ENCODE data around the gene ZNF217.
"Not testable (repeated sequence)": the region's sequence is repeated elsewhere in the genome, so short reads cannot be mapped to it uniquely, and the experiment has no call there.

ZNF217 gene

DNA sequence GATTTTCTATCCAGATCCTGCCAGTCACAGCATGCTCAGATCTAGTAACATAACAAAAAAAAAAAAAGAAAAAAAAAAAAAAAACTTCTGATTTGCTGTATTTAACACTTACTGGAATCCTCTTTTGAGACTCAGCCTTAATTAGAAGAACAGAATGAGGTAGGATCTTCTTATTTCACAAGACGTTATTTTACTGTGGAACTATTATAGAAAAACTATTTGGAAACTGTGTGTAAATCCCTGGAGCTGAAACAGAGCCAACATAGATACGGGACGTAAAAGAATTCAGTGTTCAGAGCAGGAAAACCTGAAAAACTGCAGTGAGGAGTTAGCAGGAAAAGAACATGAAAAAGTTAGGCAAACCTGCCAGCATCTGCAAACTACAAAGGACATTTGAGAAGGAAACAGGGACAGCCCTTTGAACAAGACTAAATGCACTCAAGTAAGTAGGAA, 3.4 kb upstream of the ZNF217 start:
- no peak for DNase-seq

DNA sequence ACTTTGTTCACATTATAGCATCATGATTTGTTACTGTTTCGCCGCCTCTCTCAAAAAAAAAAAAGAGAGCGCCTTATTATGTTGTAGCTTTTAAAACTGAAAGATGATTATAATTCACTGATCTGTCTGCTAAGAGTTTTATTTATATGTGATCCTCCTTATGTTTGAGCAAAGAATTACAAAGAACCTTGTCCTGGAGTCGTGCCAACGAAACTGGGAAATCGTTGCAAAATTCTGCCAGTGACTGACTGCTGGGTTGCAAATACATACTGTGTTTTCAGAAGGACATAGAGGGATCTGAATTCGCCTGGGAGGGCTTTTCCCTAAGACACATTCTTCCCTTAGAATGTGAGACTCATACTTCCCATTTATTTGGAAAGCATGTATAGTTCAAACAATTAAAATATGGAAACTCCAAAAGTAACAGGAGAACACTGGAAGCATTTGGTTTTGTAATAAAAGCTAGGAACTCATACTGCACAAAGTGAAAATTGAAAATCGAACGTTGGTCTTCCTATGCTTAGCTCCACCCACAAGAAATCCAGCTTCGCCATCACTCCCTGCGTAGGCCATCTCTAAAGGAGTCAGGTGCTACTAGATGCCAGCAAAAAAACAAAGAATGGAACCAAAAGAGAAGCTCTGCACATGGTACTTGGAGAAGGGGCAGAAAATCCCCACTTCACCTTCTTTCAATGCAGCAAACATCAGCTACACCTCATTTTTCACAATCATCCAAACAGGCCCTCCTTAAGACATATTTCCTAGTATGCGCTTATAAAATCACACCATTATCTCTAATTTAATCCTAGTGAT, 2.8 kb upstream of the ZNF217 start:
- not testable (repeated sequence) for DNase-seq

DNA sequence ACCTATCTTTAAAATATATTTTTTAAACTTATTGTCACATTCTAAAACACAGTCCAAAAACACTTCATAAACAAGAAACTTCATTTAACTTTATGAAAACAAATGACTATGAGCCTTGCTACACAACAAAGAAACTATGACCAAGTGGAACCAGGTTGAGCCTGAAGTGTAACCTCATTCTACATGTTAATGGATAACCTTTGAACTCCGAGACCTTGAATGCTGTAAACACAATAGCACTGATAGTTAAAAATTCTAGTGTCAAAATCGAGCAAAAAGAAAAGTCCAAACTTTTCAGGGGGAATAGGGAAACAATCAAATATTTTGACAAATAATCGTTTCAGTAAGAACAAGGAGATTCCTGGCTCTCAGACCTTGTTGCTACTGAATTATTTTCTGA, 2.1 kb upstream of the ZNF217 start:
- not testable (repeated sequence) for DNase-seq

DNA sequence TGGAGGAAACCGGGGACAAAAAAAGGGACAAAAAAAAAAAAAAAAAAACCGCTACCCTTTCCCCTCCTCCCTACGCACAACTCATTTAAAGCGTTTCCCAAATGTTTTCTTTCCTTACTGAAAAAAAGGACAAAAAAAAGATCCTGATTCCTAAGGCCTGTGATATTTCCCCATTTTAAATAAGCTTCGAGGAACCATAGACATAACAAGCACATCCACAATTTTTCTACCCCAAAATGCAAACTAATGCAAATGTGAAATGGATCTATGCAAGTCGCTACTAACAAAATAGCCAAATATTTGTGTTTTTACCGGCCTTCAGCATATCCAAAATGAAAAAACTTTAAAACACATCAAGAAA, 1.4 kb upstream of the ZNF217 start:
- no peak for DNase-seq

DNA sequence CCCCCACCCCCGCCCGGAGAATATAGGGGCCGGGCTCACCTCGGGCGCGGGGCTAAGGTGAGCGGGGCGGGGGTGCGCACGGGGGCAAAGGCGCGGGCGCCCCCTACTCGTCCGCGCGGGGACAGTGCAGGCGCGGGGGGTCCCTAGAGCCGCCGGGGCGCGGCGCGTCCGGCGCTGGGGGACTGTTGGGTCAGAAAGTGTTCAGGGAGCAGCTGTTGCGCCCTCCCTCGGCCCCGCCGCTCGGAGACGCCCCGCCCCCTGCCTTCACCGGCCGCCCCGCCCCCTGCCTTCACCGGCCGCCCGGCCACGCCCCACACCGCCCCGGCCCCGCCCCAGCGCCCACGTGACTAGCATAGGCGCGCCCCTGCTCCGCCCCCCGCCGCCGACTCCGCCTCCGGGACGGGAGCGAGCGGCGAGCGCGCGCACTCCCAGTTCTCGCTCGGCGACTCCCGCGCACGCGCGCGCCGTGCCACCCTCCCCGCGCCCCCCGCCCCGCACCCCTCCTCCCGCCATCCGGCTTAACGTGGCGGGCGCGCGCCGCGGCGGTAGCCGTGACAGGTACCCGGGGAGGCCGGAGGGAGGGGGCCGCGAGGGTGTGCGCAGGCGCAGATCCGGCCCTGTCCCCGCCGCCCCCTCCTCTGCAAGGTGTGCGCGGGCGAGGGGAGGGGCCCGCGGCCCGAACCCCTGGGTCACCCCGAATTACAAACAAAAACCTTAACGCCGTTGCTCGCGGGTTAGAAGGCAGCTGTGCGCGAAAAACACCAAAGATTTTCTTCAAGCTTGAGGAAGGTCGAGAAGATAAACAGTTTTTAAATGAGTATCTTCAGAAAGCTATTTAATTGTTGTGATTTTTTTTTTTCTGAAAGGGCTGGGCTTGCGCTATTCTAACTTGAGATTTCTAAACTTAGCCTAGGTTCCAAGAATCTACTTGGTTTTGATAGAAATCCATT, 704 bp upstream of the ZNF217 start:
- DNase-seq = no peak

DNA sequence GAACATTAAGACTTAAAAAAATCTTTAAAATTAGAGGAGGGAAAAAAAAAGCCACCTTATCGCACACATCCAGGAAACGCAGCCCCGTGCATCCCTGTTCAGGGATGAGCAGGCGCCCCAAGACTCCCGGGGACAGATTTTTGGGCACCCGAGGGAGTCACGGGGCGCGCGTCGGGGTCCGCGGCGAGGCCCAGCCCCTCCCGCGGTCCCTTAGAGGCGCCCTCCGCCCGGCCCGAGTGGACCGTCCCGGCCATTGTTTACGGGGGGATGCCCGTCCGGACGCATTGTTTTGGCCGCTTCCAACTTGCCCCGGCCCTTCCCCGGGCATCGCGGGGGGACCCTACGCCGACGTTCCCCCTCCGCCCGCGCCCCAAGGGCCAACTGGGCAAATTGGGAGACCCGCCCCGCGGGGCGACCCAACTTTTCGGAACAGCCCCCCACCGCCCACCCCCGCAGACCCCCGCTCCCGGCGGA, 610 bp downstream of the ZNF217 start:
- DNase-seq = no peak

DNA sequence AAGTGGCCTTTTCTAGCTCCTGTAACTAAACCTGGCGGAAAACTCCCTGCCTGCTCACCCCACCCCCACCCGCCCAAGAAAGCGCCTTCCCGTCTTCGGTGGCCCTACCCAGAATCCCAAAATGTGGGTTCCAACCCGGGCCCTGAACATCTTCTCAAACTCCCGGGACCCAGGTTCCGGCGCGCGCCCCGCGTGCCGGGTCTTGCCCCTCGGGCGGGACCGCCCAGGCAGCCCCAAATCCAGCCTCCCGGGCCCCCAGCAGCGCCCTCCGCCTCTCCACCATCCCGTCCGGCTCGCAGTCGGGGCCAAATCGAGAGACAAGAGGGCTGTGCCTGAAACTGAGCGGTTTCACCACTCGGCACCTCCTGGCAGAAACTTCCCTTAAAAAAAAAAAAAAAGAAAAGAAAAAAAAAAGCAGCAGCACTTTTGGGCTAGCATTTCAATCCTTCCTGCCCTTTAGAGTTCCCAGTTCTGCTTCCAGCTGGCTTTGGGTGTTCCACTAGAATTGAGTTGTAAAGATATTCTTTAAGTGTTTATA, 1.1 kb downstream of the ZNF217 start:
- DNase-seq = not testable (repeated sequence)

DNA sequence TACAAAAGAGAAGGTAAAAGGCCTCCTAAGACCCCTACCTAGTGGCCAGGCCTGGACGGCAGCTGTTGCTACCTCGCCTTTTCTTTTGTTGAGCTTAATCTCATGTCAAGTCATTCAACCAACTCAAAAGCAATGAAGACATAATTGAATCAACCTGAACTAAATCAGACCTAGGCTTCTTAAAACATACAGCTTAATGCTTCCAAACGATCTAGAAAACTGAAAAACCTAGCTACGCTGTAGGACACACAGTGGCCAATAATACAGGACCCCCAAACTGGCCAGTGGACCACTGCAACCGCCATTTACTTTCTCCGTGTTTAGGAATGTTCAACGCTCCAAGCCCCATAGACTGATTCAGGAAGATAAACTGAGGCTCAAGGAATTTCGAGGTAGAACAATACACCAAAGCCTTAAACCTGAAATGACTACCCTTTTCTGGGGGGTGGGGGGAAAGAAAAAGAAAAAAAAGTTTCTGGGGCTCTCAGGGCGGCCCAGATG, 1.6 kb downstream of the ZNF217 start:
- not testable (repeated sequence) for DNase-seq

DNA sequence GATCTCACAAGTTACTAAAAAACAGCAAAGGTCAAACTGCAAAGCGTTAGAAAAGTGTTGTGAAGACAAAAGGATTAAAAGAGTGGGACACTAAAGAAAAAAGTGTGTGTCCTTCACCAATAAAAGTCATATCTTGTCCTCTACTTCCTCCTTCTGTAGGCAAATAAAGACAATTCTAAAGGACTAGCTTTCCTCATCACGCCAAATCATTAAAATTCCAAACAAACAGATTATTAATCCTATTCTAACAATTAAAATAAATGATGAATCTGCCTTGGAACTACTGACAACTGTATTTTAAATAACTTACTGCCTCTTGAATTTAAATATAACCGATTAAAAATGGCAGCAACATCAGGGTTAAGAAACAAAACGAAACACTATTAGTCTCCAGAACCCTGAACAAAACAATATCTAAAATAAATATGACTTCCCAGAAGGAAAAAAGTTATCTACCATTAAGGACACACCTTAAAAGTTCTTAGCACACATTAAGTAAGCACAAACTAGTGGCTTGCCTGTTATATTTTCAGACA, 2.4 kb downstream of the ZNF217 start:
- DNase-seq = not testable (repeated sequence)

DNA sequence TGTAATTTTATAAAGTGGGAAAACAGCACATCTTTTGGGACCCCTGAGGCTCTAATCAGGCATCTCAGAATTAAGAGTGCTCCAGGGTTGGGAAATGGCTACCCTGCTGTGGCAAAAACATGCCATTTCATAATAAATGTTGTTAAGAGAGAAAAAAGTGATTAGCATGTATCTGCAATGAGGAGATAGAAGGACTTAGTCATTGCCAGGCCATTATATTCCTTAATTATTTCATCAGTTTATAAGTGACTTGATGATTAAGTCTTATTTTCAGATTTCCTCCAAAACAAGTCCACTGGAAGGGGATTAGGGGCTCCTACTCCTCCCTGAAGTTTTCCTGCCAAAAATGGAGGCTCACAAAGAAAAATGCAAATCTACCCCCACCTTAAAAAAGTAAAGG, 3.0 kb downstream of the ZNF217 start:
- DNase-seq = not testable (repeated sequence)

DNA sequence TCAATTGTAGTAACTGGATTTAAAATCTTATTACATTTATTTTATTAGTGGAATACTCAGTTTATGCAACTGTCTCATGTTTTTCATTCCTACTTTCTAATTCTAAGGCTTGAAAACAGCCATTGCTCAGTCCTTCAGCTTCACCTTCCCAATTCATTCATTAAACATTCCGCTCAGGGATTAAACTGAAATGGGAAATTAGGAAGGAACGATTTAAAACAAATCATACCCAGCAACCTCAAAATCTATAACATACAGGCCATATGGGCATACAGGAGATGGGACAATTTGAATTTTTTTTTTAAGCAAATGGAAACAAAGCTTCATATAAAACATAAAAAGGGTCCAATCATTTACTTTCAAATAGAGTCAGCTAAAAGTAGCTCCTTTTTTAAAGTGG, 3.5 kb downstream of the ZNF217 start:
- not testable (repeated sequence) for DNase-seq

DNA sequence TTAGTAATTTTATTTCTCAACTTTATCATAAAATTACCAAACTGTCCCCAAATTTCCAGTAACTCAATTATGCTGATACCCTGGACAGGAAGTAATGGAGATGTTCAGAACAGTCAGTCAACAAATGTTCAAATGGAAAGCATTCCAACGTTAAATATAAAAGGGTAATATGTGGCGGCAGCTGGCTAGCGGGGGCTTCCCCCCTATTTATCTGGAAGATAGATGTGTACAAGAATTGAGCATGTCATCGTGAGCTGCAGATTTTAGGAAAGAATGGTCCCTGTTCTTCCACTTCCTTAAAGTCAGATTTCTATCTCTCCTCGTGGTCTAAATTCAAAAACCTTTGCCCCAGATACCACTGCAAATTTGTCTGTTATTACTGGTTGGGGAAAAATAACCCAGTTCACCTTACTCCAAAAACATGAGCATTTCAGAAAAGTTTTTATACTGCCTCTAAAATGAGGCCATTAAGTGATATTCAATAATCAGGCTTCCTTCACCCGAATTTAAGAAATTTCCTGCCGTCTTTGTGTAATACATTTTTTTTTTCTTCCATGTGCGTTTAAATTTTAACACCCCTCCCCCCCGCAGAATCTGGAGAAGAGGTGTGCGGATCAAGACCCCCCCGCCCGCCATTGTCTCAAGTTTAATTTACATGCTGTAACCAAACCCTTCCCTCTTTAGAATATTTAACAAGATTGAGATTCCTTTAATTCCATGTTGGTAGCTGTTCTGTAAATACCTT, 4.1 kb downstream of the ZNF217 start:
- DNase-seq = not testable (repeated sequence)

DNA sequence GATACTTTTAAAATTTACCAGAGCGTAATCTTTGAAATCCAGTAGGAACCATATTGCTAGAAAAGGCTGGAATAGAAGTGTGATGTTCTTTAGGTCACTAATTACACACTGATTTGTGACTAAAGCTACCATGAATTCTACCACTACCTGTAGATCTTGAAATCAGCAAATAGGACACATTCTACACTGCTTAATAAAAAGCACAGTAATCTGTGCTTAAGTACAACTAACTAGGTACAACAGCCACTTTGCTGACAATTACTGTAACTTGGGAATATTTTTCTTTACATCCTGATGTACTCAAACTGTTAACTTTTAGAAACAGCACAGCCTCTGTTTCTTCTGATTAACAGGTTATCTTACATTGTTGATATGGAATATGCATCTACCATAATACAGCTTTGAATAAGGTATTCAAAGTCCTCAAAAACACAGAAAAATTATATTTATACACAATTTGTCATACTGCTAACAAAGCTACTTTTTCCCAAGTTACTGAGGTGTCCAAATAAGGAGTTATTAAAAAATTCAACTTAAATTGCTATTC, 6.4 kb downstream of the ZNF217 start:
- not testable (repeated sequence) for DNase-seq

DNA sequence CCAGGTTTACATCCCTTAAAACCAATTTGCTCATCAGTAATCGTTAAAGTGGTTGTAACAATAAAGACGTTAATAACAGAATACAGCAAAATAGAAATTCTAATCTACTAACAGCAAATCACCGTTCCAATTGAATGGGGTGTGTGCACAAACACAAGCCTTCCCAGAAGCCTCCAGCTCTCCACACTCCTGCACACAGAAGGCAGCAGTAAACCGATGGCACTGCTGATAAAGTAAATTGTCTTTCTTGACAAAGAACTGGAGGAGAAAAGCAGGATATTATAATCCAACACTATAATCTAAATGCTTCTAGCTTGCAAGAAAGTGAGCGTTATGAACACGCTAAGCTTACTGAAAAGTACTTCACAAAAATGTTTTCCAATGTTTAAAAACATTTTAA, 7.0 kb downstream of the ZNF217 start:
- DNase-seq = no peak

DNA sequence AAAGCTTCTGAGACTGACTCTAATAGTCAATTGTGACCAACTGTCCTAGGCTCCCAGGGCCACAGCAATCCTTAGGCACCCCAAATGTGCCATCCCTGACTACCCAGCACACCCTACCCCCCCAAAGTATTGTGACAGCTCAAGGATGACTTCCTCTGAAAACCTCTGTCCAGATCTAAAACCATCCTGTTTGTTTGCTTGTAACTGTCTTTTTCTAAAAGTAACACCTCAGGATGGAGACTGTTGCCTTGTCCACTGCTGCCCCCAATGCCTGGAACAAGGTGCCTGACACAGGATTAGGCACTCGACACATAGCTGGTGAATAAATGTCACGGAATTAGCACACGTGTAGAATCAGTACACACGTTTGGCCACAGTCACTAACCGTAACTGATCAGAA, 7.7 kb downstream of the ZNF217 start:
- DNase-seq = not testable (repeated sequence)

DNA sequence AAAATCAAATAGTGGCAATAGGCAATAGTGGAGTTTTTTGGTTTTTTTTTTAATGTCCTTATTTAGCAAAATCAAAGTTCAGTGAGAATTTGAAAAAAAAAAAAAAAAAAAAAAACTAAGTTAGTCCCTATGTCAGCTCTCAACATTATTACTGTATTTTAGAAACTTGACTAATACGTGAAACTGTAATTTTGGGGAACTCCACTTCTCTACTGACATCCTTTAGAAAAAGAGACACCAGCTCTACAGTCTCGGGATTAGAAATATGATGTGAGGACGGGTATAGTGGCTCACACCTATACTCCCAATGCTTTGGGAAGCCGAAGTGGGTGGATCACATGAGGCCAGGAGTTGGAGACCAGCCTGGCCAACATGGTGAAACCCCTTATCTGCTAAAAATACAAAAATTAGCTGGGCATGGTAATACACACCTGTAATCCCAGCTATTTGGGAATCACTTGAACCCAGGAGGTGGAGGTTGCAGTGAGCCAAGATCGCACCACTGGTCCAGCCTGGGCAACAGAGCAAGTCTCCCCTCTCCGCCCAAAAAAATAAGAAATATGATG, 8.6 kb downstream of the ZNF217 start:
- not testable (repeated sequence) for DNase-seq

DNA sequence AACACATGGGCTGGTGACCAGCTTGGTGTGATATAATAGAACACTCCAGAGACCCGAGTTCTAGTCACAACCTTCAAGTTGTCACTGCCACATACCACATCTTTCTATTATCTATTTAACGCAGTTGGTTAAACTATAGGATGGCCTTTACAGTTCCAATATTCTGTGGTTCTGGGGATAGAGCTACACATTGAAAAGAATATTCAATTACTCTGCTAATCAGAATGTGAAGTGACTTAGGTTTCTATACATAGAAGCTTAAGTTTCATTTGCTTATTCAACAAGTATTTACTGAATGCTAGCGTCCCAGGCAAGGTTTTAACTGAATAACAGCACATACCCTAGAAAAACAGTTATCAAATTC, 9.1 kb downstream of the ZNF217 start:
- DNase-seq = not testable (repeated sequence)

DNA sequence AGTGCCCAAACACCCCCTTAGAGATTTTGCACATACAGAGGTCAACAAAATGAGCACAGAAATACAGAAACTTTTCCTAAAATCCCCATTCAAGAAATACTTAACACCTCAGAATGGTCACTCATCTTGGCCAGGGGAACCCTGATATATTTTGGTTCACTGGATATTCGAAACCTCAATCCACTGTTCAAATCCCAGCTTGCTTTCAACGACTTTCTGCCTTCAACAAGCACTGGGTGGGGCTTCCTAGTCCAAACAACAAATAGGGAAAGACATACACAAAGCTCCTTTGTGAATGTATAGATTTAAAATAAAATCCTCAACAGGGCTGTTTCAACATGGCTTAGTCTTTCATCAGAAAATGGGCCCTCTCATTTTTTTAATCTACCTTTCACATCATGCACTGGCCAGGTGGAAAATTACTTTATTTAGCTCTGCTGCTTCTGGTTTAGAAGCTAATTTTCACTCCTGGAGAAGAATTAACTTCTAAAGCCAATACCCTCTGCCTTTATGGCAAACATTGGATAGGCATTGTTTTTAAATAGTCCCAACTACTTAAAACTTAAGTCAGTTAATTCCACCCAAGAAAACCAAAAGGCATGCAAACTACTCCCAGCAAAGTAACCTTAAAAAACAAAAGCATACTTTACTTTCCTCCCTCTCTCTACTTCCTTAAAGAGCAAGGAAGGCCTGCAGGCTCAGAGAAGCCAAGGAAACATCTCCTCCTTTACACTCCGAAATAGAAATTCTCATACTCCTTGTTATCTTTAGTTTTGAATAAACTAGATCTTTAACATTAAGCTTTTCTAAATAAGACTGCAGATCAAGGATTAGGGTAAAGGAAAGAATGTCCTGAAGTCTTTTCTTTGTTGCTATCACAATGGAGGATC, 9.7 kb downstream of the ZNF217 start:
- DNase-seq = not testable (repeated sequence)

DNA sequence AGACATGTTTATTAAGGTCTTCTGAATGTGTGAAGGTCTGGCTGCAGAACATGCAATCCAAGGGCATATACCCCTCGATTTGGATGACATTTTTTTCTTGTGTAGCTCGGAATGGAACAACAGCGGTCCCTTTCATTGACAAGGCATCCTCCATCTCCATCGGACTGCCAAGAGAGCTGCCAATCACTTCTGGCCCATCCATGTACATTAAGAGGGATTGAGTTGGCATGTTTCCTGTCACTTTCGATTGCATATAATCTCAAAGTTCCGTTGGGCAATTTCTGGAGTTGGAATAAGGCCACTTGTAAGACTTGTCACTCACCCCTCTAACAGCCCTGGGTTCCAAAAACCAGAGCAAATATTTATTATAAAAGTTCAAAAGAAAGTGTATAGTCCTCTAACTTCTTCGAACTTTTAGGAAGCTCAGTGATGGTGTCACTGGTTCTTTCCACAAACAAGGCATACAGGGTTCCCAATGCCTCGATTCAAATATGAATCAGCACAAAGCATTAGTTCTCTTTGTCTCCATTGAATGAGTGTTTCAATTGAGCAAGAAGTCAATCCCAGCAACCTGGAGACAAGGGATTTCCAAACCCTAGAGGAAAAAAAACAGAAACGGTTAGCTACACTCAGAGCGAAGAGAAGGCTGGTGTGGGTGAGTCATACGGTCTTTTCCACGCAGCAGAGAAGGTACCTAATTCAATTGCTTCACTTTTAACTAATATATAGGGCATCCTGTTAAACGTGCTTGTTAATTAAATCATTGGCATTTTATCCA, 10.9 kb downstream of the ZNF217 start:
- DNase-seq = peak; percentile 91

DNA sequence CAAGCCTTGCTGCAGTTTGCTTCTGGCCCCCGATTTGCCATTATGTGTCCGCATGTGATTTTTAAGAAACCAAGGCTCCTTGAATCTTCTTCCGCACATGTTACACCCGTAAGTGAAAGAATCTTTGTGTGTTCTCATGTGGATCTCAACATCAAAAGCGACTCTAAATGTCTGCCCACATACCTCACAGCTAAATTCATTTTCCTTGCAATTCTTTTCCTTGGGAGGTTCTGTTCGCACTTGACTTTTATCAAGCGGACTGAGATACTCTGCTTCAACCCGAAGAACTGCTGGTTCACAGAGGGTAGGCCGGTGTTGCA, 11.4 kb downstream of the ZNF217 start:
- DNase-seq = no peak

Measured in SIG-M5 (cell line).